AG04450 (cell line): Measurements from ENCODE around the gene NCOA4. TPM values are rescaled to one million over a fixed set of nuclear protein-coding genes. Genes with fewer than 3 reads are reported as not detected.

Experiments
- CTCF ChIA-PET: fragments of 300-600, 350-600 bp; formaldehyde crosslinking; extraction: SDS; loops from one replicate; lab custom pipeline; 2022; ENCODE audit warnings: antibody characterized with exemption, inconsistent platforms; lab: Charles Lee
- POLR2A ChIA-PET: fragments of 350-600 bp; formaldehyde crosslinking; extraction: SDS; loops from one replicate; lab custom pipeline; 2021; ENCODE audit warnings: antibody characterized with exemption, inconsistent platforms; lab: Yijun Ruan, JAX
- DNase-seq: peaks from one replicate; pipeline ENCODE4 v3.0.0-alpha.2; 2011; ENCODE audit warnings: low read depth, low spot score
- H3K27ac ChIP-seq: one replicate; pipeline ENCODE4 v1.5.1; 2012; ENCODE audit warnings: low read depth, low read length, control low read depth
- H3K27me3 ChIP-seq: one replicate; pipeline ENCODE4 v1.6.0; 2012; ENCODE audit warnings: low read length; ENCODE audit not compliant: control insufficient read depth, insufficient read depth
- H3K4me3 ChIP-seq: 2 replicates; pipeline ENCODE4 v1.5.1; 2011; ENCODE audit warnings: mild to moderate bottlenecking, low read depth, low read length, control low read depth
- H3K9me3 ChIP-seq: 2 replicates; pipeline ENCODE4 v1.5.1; 2012; ENCODE audit warnings: low read length; ENCODE audit not compliant: control insufficient read depth, insufficient read depth
- polyA plus RNA-seq: library from polyadenylated mRNA; depleted of rRNA; stranded (reverse); fragments of >200 nt; gene quantifications from 2 replicates; pipeline ENCODE4 v1.2.3, GENCODE V29; 2011
- TF ChIP-seq, protein P1 (sequence below): IDR thresholded peaks from 2 replicates; pipeline ENCODE4 v1.5.1; 2011; ENCODE audit warnings: low read depth, low read length, control low read depth, inconsistent platforms

NCOA4 gene
- polyA plus RNA-seq, 1 experiment: 171 TPM

DNA sequence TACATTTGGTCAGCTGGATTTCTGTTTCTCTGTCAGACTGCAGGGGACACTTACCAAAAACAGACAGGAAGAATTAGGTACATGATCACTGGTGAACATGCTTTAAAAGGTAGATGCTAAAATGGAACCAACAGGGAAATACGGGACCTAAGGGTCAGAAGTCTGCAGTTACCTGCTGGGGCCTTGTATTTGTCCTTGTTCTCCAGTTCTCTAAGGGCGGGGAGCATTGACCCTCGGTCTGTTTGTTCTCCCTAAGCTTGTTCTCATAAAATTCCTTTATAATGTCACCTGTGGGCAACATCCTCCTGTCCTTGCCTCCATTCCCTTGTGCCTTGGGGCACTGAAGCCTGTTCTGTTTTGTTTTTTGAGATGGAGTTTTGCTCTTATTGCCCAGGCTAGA is 45.4 kb upstream of the NCOA4 start:
- no peak for DNase-seq
- Histone ChIP-seq H3K27me3 (no peaks in the 10 kb centered on the region), H3K27ac (no peak overlapping the region), H3K4me3 (no peak overlapping the region), H3K9me3 (no peaks in the 10 kb centered on the region)
- CTCF ChIA-PET: no interaction called here
- TF ChIP-seq, protein P1, sequence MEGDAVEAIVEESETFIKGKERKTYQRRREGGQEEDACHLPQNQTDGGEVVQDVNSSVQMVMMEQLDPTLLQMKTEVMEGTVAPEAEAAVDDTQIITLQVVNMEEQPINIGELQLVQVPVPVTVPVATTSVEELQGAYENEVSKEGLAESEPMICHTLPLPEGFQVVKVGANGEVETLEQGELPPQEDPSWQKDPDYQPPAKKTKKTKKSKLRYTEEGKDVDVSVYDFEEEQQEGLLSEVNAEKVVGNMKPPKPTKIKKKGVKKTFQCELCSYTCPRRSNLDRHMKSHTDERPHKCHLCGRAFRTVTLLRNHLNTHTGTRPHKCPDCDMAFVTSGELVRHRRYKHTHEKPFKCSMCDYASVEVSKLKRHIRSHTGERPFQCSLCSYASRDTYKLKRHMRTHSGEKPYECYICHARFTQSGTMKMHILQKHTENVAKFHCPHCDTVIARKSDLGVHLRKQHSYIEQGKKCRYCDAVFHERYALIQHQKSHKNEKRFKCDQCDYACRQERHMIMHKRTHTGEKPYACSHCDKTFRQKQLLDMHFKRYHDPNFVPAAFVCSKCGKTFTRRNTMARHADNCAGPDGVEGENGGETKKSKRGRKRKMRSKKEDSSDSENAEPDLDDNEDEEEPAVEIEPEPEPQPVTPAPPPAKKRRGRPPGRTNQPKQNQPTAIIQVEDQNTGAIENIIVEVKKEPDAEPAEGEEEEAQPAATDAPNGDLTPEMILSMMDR: no peak
- POLR2A ChIA-PET: no interaction called here

DNA sequence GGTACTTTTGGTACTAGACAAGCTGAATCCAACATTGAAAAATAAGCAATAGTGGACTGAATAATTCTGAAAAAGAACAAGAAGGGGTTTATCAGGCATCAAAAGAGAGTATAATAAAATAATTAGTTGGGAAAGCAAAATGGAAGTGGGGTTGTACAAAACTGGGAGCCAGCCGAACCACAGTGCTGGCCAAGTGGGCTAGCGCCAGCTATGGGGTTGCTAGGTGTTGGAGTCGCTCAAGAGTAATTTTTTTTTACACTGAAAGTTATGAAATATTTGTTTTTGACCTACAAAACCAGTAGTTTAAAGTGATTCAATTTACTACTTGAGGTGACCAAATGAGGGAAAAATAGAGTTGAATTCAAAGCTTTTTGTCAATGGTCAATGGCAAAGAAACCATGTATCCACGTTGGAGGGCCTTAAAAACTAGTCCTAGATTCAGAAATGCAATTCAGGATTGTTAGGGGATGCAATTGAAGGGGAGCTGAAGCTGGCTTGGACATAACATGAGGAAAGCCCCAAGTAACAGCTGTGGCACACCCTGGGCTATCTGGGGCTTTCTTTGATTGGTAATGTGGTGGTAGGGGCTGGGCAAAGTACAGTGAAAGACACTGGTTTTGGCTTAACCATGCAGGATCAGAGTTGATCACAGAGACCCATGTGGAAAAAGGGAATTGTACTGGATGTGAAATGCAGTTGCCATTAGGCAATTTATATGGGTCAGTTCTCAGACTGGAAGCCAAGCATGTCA is 43.9 kb upstream of the NCOA4 start:
- TF ChIP-seq, protein P1: no peak
- CTCF ChIA-PET: no interaction called here
- DNase-seq: no peak
- Histone ChIP-seq H3K27ac (no peak overlapping the region), H3K27me3 (no peaks in the 10 kb centered on the region), H3K9me3 (no peaks in the 10 kb centered on the region), H3K4me3 (no peak overlapping the region)
- POLR2A ChIA-PET: no interaction called here

DNA sequence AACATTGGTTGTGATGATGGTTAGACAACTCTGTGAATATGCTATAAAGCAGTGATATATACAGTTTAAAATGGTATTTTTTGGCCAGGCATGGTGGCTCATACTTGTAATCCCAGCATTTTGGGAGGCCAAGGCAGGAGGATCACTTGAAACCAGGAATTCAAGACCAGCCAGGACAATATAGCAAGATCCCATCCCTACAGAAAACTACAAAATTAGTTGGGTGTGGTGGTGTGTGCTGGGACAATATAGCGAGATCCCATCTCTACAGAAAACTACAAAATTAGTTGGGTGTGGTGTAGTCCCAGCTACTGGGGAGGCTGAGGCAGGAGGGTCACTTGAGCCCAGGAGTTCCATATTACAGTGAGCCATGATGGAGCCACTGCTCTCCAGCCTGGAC is 43.1 kb upstream of the NCOA4 start:
- Histone ChIP-seq H3K27ac (no peak overlapping the region), H3K27me3 (peaks cover 2% of the 10 kb centered on the region), H3K9me3 (no peaks in the 10 kb centered on the region), H3K4me3 (no peak overlapping the region)
- POLR2A ChIA-PET: no interaction called here
- CTCF ChIA-PET: no interaction called here
- TF ChIP-seq, protein P1: no peak
- no peak for DNase-seq

DNA sequence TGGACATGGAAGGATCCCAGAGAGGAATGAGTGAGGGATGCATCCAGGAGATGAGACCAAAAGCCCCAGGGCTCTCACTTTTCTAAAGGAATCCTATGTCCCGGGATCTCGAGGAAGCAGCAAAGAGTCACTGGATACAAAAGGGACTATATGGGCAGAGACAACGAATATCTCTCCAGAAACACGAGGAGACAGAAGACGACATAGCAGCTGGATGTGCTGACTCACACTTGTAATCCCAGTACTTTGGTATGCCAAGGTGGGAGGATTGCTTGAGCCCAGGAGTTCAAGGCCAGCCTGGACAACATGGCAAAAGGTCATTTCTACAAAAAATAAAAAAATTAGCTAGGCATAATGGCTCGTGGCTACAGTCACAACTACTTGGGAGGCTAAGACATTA is 40.3 kb upstream of the NCOA4 start:
- H3K27me3 ChIP-seq: peaks cover 2% of the 10 kb centered on the region
- H3K4me3 ChIP-seq: no peak overlapping the region
- TF ChIP-seq, protein P1: no peak
- no peak overlapping the region for H3K27ac ChIP-seq
- DNase-seq: no peak
- no peaks in the 10 kb centered on the region for H3K9me3 ChIP-seq
- CTCF ChIA-PET: no interaction called here
- POLR2A ChIA-PET: no interaction called here

DNA sequence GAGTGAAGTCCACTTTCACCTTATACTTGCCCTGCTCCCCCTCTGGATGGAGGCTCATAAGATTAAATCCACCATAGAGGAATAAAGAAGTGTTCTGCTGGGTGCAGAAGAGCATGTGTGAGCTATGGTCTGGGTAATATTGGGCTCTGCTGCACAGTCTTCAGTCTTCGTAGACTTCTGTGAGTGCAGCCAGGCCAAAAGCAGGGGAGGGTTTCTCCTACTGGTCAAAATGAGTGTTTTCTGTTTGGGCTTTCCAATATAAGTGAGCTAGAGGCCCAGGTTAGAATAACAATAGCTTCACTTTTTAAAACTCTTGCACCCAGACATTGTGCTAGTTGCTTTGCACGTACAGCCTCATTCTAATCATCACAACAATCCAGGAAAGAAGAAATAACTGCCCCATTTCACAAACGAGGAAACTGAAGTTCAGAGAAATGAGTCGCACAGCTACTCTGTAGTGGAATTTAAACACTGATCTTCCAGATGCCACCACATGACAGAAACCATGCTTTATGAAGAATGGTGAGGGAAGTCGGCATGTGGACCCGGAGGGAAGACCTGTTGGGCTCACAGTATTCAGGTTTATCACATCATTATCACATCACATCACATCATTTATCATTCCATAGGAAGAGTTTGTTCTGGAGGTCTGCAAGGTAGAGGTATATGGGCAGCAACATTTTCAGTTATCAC is 39.5 kb upstream of the NCOA4 start:
- H3K9me3 ChIP-seq: no peaks in the 10 kb centered on the region
- TF ChIP-seq, protein P1: no peak
- no peak overlapping the region for H3K27ac ChIP-seq
- DNase-seq: no peak
- ChIA-PET POLR2A (no interaction called here), CTCF (interaction anchor here (1.2 kb wide), 1 partner anchor 11 kb away, joined by 3 read pairs; no protein-coding TSS in a partner anchor)
- H3K4me3 ChIP-seq: no peak overlapping the region
- H3K27me3 ChIP-seq: peaks cover 2% of the 10 kb centered on the region
